Hematopoietic multipotent progenitor cell treated with erythropoietin and hydrocortisone succinate and interleukin-3 and kit ligand, for 8 days (in vitro differentiated cells): ENCODE data around the gene SNX3.
"Not testable (repeated sequence)": the region's sequence is repeated elsewhere in the genome, so short reads cannot be mapped to it uniquely, and the experiment has no call there.

Experiments used
- DNase-seq: peaks from one replicate; pipeline ENCODE4 v3.0.0-alpha.2; 2015

The SNX3 gene

DNA sequence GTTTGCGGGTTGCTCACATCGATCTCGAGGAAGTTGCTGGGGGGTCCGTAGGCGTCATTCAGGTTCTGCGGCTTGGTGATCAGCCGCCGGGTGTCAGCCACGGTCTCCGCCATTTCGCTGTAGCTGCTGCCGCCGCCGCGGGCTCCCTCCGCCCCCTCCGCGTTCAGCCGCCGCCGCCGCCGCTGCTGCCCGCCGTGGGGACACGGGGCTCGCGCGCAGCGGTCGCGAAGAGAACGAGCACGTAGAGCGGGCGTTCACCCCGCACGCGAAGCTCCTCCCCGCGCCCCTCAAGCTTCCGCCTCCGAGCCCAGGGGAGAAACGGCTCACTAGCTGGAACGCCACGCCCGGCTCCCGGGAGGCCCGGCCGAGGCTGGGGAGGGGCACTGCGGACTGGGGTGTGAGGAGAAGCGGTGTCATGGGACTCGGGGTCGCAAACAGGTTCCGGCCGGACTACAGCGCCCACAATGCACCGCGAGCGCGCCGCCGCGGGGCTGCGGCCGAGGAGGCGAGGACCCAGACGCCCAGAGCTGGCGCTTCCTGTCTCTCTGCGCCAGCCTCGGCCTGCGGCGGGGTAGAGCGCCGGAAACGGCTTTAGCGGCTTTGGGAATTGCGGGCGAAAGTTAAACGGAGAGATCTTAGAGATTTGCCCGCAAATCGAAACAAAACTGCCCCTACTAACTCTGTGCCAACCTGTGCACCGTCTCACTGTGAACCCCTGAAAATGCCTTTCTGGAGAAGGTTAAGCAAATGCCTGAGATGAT lies at the start of gene SNX3:
Gene SNX3, minus strand, starts transcription at position 232 of the 761 bp plus-strand sequence. Its CDS starts 119 bp downstream, at position 113.
- peak; percentile 97 for DNase-seq

DNA sequence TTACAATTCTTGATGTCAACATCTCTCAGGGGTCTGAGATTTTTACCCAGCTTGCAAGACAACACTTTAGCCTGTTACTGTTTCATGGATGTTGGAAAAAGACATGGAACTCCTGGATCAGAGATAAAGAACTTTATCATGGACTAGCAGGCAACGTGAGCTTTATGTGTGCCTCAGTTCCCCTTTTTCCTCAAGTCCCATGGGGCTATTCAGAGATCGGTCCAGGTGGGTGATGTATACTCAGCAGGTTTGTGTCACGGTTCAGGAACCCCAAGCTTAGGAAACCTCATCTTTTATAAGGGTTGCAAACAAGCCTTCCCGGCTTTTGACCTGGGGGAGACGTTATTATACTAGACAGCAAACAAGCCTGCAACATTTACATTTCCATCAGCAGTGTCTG lies 49.0 kb upstream of the SNX3 start:
- no peak for DNase-seq

DNA sequence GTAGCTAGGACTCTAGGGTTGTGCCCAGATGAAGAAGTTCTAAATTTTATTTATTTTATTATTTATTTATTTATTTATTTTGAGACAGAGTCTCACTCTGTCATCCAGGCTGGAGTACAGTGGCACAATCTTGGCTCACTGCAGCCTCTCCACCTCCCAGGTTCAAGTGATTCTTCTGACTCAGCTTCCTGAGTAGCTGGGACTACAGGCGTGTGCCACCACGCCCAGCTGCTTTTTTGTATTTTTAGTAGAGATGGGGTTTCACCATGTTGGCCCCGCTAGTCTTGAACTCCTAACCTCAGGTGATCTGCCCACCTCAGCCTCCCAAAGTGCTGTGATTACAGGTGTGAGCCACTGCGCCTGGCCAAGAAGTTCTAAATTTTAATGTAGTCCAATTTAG lies 47.8 kb upstream of the SNX3 start:
- DNase-seq, result not testable (repeated sequence)

DNA sequence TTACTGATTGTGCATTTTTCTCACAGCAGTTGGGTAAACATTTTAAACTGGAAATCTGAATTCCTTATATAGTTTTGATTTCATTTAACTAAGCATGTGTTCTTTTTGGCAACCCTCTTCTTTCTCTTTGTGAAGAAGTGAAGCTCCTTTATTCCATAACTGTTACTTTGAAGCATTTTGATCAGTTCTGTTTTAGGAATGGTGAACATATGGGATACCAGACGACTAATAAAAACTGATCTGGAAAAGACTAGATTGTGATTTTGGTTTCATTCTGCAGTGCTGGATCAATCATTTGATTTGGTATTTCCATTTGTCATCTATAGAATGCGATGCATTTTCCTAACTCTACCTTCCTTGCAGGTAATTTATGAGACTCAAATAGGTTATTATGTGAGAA lies 43.8 kb upstream of the SNX3 start:
- DNase-seq, result no peak

DNA sequence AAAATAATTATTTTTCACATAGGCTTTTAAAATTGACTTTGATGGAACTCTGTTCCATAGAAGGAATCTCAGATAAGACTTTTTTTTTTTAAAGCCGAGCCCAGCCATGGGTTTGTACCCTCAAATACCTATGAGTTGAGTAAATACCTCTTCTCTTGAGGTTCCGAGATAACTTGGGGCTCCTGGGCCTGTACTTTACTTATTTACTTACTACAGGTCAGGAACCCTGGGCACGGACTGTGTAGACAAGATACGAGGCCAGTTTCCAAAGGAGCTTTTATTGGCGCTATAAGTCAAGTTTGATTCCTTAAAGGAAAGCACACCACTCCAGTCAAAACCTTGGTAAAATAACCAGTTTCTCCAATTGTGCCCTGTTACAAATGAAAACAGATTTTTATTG lies 41.5 kb upstream of the SNX3 start:
- DNase-seq, result no peak

DNA sequence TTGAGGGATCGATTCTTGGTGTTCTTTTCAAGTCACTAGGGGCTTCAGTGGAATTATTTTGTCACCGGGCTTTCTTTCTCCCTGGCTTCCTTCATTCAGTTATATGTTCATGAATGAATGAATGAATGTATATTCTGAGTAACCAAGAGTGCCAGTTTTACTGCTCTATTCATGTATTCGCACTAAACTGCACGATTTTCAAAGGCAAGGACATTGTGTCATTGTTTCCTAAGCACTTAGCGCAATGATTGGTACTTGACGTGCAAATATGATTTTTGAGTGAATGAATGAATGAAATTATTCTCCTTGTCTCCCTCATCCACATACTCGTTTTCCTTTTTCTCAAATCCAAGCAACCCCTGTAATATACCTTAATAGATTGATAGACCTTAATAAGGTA lies 34.8 kb upstream of the SNX3 start:
- no peak for DNase-seq

DNA sequence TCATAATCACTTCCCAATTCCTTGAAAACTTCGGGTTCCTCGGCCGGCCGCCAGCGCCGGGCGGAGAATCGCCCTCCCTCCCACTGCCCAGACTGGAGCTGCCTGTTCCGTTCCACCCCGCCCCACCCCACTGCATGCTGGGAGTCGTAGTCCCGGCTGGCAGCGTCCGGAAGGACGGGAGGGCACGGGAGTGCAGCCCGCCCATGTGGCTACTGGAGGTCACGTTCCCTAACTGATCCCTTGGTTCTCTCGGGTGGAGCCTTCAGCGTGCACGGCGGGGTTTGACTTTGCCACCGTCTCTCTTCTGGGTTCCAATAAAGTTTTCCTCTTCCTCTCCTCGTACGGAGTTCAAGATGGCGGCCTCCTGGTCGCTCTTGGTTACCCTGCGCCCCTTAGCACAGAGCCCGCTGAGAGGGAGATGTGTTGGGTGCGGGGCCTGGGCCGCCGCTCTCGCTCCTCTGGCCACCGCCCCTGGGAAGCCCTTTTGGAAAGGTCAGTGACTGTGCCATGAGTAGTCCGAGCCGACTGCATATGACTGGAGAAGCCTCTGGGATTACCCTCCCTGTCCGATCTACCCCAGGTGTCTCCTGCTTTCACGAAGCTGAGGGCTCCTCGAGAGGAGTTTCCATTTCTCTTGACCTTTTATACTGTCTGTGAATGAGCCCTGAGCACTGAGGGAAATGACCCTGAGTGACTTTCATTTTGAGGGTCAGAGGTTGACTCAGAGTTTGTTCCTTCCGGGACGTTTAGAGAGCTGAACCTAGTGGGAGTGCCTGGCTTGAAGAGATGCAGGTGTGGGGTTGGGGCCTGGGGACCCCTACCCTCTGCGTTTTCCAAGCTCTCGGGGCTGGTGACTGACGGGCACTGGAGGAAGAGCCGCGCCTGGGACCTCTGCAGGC lies 34.1 kb upstream of the SNX3 start, which contains the start of gene AFG1L:
Gene AFG1L, plus strand, starts transcription at position 328 of the 899 bp plus-strand sequence. Its CDS starts 26 bp downstream, at position 354.
- peak; percentile 93 for DNase-seq

DNA sequence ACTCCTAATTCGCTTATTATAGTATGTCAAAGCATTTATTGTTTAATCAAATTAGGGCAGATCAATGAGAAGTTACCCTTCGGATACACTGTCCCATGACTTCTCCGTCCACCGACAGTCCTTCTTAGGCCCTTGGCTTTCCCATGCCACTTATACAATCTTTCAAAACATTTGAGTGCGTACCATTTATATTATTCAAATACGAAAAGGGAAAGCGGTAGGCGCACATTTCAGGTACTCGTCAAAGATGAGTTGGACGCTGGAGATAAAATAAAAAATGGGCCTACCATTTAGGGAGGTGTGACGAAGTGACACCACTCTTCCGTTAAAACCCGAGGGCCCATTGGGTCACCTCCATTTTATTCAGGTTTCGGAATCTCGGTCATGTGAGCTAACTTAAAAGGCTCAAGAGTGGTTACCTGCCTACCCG lies 33.5 kb upstream of the SNX3 start:
- DNase-seq, result no peak

DNA sequence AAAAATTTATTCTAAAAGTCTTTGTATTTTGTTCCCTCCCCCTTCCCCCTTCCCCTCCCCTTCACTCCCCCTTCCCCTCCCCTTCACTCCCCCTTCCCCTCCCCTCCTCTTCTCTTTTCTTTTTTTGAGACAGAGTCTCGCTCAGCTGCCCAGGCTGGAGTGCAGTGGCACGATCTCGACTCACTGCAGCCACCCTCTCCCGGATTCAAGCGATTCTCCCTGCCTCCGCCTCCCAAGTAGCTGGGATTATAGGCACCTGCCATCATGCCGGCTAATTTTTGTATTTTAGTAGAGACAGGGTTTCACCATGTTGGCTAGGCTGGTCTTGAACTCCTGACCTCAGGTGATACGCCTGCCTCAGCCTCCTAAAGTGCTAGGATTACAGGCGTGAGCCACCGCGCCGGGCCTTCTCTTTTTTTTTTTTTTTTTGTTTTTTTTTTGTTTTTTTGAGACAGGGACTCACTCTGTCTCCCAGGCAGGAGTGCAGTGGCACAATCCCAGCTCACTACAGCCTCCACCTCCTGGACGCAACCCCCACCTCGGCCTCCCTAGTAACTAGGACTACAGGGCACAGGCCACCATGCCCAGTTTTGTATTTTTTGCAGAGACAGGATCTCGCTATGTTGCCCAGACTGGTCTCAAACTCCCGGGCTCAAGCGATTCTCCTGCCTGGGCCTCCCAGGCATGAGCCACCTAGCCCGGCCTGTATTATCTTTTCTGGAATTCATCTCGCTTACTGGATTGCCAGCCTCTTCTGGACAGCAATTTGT lies 32.9 kb upstream of the SNX3 start:
- no peak for DNase-seq

DNA sequence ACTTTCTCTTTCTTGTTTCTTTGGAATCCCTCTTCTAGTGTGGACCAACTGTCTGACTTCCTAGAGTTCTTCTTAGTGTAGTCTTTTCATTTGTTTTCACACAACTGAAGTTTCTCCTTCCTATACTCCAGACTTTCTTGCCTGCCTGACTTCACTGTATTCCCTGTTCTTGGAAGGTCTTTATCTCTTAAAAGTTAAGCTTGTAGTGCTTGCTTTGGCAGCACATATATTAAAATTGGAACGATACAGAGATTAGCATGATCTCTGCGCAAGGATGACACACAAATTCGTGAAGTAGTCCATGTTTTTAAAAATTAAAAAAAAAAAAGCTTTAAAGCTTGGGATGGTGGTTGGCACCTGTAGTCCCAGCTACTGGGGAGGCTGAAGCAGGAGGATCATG lies 31.7 kb upstream of the SNX3 start:
- not testable (repeated sequence) for DNase-seq

DNA sequence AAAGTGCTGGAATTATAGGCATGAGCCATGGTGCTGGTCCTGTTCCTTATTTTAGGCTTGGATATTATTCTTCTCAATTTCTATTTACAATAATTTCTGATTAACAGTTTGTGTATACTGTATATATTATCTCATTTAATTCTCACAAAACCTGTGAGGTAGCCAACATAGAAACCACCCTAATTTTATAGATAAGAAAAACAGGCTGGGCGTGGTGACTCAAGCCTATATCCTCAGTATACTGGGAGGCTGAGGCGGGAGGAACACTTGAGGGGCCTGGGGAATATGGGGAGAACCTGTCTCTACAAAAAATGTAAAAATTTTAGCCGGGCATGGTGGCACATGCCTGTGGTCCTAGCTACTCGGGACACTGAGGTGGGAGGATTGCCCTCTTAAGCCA lies 30.3 kb upstream of the SNX3 start:
- peak; percentile 79 for DNase-seq

DNA sequence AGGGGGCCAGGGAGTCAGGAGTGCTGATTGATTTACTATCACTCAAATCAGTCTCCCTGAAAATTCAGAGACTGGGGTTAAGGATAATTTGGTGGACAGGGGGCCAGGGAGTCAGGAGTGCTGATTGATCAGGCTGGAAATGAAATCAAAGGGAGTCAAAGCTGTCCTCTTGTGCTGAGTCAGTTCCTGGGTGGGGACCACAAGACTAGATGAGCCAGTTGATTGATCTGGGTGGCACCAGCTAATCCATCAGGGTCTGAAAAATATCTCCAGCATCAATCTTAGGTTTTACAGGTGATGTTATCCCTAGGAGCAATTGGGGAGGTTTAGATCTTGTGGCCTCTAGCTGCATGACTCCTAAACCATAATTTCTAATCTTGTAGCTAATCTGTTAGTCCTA lies 27.9 kb upstream of the SNX3 start:
- DNase-seq, result no peak

DNA sequence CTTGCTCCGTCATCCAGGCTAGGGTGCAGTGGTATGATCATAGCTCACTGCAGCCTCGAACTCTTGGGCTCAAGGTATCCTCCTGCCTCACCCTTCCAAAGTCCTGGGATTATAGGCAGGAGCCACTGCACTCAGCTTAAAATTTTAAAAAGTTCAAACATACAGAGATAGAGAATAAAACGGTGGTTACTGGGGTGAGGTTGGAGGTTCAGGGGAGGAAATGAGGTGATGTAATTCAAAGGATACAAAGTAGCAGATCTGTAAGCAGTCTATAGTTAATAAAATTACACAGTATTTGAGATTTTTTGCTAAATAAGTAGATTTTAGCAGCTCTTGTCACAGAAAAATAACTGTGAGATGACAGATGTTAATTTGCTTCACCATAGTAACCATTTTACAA lies 26.5 kb upstream of the SNX3 start:
- no peak for DNase-seq

DNA sequence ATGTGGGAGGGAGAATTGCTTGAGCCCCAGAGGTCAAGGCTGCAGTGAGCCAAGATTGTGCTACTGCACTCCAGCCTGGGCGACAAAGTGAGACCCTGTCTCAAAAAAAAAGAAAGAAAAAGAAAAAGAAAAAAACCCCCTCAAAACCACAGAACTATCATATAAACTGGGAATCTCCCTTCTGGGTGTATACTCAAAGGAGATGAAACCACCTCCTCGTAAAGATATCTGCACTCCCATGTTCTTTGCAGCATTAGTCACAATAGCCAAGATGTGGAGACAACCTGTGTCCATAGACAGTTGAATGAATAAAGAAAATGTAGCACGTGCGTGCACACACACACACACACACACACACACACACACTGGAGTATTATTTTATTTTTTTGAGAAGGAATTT lies 25.5 kb upstream of the SNX3 start:
- no peak for DNase-seq

DNA sequence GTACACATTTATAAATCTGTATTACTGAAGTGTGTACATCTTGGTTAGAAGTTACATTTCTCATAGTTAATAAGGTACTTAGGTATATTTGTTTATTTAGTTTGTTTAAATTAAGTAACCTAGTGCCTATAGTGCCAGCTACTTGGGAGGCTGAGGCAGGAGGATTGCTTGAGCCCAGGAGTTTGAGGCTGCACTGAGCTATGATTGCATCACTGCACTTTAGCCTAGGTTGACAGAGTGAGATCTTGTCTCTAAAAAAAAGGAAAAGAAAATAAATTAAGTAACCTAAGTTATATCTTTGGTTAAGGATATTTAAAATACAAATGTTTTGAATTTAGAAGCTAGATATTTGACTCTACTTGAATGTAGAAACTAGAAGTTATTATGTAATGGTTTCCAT lies 24.5 kb upstream of the SNX3 start:
- DNase-seq, result no peak

DNA sequence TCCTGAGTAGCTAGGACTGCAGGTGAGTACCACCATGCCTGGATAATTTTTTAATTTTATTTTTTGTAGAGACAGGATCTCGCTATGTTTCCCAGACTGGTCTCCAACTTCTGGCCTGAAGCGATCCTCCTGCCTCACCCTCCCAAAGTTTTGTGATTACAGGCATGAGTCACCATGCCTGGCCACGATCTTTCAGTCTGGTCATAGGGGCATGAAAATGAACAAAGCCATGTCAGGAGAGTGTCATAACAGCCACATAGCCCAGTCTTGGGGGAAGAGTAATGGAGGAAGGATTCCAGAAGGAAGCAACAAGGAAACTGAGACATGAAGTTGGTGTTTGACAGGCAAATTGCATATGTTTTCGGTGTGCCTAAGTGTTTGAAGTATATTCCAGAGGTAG lies 17.0 kb upstream of the SNX3 start:
- DNase-seq, result no peak

DNA sequence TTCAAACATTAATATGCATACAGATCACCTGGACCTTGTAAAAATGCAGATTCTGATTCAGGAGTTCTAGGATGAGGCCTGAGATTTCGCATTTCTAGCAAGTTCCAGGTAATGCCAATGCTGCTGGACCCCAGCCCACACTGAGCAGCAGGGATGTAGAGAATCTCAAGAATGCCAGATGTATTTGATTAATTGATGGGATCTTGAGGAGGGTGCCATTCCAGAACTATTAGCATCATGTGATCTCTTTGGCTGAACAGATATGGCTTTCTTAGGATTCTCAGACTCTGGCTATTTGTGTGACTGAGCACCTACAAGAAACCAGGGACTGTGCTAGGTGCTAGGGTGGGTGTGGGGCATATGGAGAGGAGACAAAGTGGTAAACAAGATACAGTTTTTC lies 16.5 kb upstream of the SNX3 start:
- no peak for DNase-seq

DNA sequence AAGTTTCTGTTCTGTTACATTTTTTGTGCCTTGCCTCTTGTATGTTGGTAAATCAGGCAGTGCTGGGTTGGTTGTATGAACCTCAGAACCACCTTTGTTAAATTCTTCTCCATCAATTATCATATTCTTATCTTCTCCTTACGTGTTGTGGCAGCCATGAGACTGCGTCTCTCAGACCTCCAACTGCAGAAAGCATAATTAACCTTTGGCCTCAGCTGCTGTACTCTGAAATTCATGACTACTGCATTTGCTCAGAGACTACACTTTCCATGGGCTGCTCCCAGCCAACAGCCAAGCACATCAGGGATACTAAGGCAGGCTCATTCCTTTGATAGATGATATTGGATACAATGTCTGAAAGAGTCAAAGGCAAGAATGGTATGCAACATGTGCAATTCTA lies 15.1 kb upstream of the SNX3 start:
- DNase-seq, result no peak

DNA sequence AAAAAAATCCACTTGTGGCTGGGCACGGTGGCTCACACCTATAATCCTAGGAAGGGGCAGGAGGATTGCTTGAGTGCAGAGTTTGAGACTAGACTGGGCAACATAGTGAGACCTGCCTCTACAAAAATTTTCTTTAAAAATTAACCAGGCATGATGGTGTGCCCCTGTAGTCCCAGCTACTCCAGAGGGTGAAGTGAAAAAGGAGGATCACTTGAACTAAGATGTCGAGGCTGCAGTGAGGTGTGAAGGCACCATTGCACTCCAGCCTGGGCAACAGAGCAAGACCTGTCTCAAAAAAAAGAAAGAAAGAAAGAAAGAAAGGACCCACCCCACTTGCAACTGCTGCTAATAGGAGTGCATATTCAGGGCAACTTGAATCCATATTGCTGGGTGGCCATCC lies 13.7 kb upstream of the SNX3 start:
- no peak for DNase-seq

DNA sequence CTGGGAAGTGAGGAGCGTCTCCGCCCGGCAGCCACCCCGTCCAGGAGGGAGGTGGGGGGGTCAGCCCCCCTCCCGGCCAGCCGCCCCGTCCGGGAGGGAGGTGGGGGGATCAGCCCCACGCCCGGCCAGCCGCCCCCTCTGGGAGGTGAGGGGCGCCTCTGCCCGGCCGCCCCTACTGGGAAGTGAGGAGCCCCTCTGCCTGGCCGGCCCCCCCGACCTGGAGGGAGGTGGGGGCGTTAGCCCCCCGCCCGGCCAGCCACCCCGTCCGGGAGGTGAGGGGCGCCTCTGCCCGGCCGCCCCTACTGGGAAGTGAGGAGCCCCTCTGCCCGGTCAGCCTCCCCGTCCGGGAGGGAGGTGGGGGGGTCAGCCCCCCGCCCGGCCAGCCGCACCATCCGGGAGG lies 9.1 kb upstream of the SNX3 start:
- DNase-seq, result not testable (repeated sequence)

DNA sequence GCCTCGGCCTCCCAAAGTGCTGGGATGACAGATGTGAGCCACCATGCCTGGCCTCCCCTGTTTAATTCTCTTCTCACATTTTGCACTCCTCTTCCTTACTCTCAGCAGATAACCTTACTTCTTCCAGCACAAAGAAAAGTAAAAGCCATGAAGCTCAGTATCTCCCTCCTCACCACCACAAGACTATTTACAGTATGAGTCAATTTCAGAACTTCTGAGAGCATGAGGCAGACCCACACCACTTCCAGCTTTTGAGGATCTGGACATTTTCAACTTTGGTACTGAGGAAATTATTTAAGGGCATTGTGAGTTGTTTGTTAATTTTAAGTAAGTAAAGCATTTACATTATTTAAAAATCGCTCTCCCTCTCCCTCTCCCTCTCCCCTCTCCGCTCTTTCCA lies 8.0 kb upstream of the SNX3 start:
- DNase-seq, result no peak

DNA sequence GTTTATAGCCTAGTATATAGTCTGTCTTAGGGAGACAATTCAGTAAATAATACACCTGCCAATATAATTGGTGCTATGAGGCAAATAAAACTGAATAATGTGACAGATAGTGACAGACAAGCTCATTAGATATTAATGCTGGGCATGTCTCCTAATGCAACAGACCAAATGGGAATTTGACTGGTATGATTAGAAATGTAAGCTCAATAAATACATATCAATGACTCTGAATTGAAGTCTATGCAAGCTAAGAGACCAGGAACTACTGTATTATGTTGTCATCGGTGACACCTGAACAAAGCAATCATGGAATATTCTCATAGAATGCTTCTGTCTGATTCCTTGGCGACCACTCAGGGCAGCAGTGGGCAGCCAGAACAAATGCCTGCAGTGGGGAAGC lies 2.5 kb upstream of the SNX3 start:
- DNase-seq, result no peak

DNA sequence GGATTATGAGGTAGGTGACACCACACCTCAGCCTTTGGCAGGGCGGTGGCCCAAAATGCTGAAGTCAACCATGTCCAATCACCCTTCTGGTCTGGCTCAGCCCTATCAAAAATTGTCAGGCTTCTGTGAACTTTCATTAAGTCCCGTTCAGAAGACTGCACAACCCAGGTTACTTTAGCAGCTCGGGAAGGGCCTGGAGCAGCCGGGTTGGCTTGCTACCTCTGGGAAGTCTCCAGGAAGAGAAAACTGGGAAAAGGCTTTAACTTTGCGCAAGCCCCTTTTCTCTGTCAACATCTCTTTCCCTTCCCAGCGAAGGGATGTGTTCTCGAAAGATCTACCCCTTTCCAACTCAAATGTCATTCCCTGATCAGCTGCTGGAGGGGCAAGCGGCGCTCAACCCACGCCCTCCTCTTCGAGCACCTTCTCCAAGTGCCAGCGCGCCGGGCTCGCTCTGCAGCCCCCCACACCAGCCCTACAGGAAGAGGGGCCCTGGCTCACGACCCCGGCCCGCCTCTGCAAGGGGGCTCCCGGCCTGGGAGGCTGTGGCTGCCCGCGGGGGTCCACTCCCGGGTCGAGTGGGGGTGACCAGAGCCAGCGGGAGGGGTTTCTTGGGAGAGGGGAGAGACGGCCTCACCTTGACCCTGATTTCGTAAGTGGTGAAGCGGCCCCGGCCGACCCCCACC lies 573 bp downstream of the SNX3 start:
- DNase-seq, result peak; percentile 93
